HEK293 (cell line): ENCODE measurements around the gene FYB2.

Experiments
- CTCF ChIA-PET: fragments of 350-600 bp; formaldehyde crosslinking; extraction: SDS; loops from one replicate; lab custom pipeline; 2021; ENCODE audit warnings: antibody characterized with exemption; lab: Yijun Ruan, JAX
- POLR2A ChIA-PET: fragments of 300-600 bp; formaldehyde crosslinking; extraction: SDS; loops from one replicate; lab custom pipeline; 2020; ENCODE audit warnings: antibody characterized with exemption, inconsistent platforms; lab: Yijun Ruan, JAX
- H3K27ac ChIP-seq: fragments of 200-500 bp; sonication (Bioruptor generic); 2 replicates; pipeline ENCODE4 v1.5.1; 2014; ENCODE audit warnings: low read depth, low read length, control low read depth, inconsistent platforms; ENCODE audit errors: extremely low read depth
- H3K36me3 ChIP-seq, 2 experiments: fragments of 200-500 bp in 1 of 2; sonication (Bioruptor generic) in 1 of 2; 1 replicate in 1 of 2; 2 replicates in 1 of 2; pipeline ENCODE4 v1.5.1; 2014 to 2017; ENCODE audit warnings: inconsistent platforms in 2 of 2, low read length in 2 of 2; ENCODE audit not compliant: control insufficient read depth in 2 of 2, insufficient read depth in 1 of 2
- H3K4me1 ChIP-seq: fragments of 200-500 bp; sonication (Bioruptor generic); 2 replicates; pipeline ENCODE4 v1.5.1; 2014; ENCODE audit warnings: mild to moderate bottlenecking, low read length, inconsistent platforms; ENCODE audit not compliant: control insufficient read depth, insufficient read depth
- H3K4me3 ChIP-seq: 2 replicates; pipeline ENCODE4 v1.5.1; 2011; ENCODE audit warnings: low read depth, mild to moderate bottlenecking, control low read depth, low read length, moderate library complexity
- H3K9me3 ChIP-seq: fragments of 200-500 bp; sonication (Bioruptor generic); 2 replicates; pipeline ENCODE4 v1.5.1; 2014; ENCODE audit warnings: low read depth, low read length, inconsistent platforms; ENCODE audit not compliant: control insufficient read depth, insufficient read depth
- KLF8 ChIP-seq: fragments of 450-650 bp; formaldehyde crosslinking; IDR thresholded peaks from 2 replicates; pipeline ENCODE4 v1.5.1; 2016; ENCODE audit warnings: missing biosample characterization, missing genetic modification characterization
- ZBTB8A ChIP-seq: fragments of 450-650 bp; formaldehyde crosslinking; IDR thresholded peaks from 2 replicates; pipeline ENCODE4 v1.5.1; 2016; ENCODE audit warnings: missing biosample characterization, missing genetic modification characterization
- ZNF132 ChIP-seq: fragments of 450-650 bp; formaldehyde crosslinking; IDR thresholded peaks from 2 replicates; pipeline ENCODE4 v1.5.1; 2017; ENCODE audit warnings: missing biosample characterization, missing genetic modification characterization, borderline replicate concordance
- ZNF138 ChIP-seq: fragments of 450-650 bp; formaldehyde crosslinking; IDR thresholded peaks from 2 replicates; pipeline ENCODE4 v1.5.1; 2016; ENCODE audit warnings: missing biosample characterization, missing genetic modification characterization, borderline replicate concordance
- ZNF223 ChIP-seq: fragments of 450-650 bp; formaldehyde crosslinking; IDR thresholded peaks from 2 replicates; pipeline ENCODE4 v1.5.1; 2016; ENCODE audit warnings: missing biosample characterization, missing genetic modification characterization
- ZNF23 ChIP-seq: fragments of 450-650 bp; formaldehyde crosslinking; IDR thresholded peaks from 2 replicates; pipeline ENCODE4 v1.5.1; 2016; ENCODE audit warnings: missing biosample characterization, missing genetic modification characterization, borderline replicate concordance
- ZNF404 ChIP-seq: fragments of 450-650 bp; formaldehyde crosslinking; IDR thresholded peaks from 2 replicates; pipeline ENCODE4 v1.5.1; 2017; ENCODE audit warnings: missing biosample characterization, missing genetic modification characterization
- ZNF48 ChIP-seq: fragments of 450-650 bp; formaldehyde crosslinking; IDR thresholded peaks from 2 replicates; pipeline ENCODE4 v1.5.1; 2016; ENCODE audit warnings: missing biosample characterization, missing genetic modification characterization
- ZNF555 ChIP-seq: fragments of 450-650 bp; formaldehyde crosslinking; conservative IDR thresholded peaks from 2 replicates; pipeline ENCODE4 v1.5.1; 2017; ENCODE audit warnings: missing biosample characterization, mild to moderate bottlenecking, missing genetic modification characterization, inconsistent platforms
- ZNF585B ChIP-seq: fragments of 450-650 bp; formaldehyde crosslinking; IDR thresholded peaks from 2 replicates; pipeline ENCODE4 v1.5.1; 2016; ENCODE audit warnings: missing biosample characterization, missing genetic modification characterization
- ZNF610 ChIP-seq: fragments of 450-650 bp; formaldehyde crosslinking; IDR thresholded peaks from 2 replicates; pipeline ENCODE4 v1.5.1; 2016; ENCODE audit warnings: missing biosample characterization, missing genetic modification characterization, borderline replicate concordance
- ZNF843 ChIP-seq: fragments of 450-650 bp; formaldehyde crosslinking; IDR thresholded peaks from 2 replicates; pipeline ENCODE4 v1.5.1; 2016; ENCODE audit warnings: missing biosample characterization, missing genetic modification characterization
- TF ChIP-seq, protein P1 (sequence below): fragments of 450-650 bp; formaldehyde crosslinking; IDR thresholded peaks from 2 replicates; pipeline ENCODE4 v1.5.1; 2016; ENCODE audit warnings: missing biosample characterization, missing genetic modification characterization
- TF ChIP-seq, protein P2 (sequence below): fragments of 450-650 bp; formaldehyde crosslinking; IDR thresholded peaks from 2 replicates; pipeline ENCODE4 v1.5.1; 2016; ENCODE audit warnings: missing biosample characterization, missing genetic modification characterization, borderline replicate concordance
- TF ChIP-seq, protein P3 (sequence below): fragments of 450-650 bp; formaldehyde crosslinking; IDR thresholded peaks from 2 replicates; pipeline ENCODE4 v1.5.1; 2016; ENCODE audit warnings: missing biosample characterization, missing genetic modification characterization
- TF ChIP-seq, protein P4 (sequence below): fragments of 450-650 bp; formaldehyde crosslinking; IDR thresholded peaks from 2 replicates; pipeline ENCODE4 v1.5.1; 2016; ENCODE audit warnings: missing biosample characterization, missing genetic modification characterization

FYB2 gene

DNA sequence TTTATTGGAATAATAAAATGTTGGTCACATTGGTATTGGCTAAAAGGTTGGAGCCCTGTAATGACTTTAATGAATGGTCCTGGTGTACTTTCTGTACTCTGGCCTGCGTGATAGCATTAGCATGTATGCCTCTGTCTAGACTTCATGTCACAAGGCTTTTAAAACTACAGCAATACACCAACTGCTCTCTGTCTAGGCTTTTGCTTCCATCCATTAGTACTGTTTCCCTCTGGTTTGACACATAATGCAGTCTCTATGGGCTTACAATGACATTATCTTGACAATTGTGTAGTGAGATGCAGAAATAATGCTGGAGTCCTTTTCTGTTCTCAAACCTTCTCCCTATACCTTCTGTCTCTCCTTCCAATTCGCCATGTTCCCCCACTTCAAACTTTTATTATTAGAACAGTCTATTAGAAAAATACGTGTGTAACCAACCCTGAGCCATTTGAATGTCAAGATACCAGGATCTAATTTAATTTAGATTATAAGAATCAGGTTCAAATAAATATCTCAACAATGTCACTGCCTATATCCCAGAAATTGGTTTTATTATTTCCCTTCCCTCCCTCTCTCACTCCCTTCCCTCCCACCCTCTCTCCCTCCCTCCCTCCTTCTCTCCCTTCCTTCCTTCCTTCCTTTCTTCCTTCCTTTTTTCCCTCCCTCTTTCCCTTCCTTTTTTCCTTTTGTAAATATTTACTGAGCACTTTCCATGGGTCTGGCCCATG lies 44.2 kb upstream of the FYB2 start:
- ChIA-PET POLR2A (no interaction called here), CTCF (no interaction called here)
- Histone ChIP-seq H3K27ac (no peak overlapping the region), H3K36me3 (no peaks in the 10 kb centered on the region), H3K4me3 (no peak overlapping the region), H3K4me1 (no peaks in the 10 kb centered on the region), H3K9me3 (no peaks in the 10 kb centered on the region)
- no peak for TF ChIP-seq ZNF585B
- TF ChIP-seq ZNF48 (tag by site-specific recombination): no peak
- TF ChIP-seq KLF8 (tag by site-specific recombination): no peak
- TF ChIP-seq, protein P1, sequence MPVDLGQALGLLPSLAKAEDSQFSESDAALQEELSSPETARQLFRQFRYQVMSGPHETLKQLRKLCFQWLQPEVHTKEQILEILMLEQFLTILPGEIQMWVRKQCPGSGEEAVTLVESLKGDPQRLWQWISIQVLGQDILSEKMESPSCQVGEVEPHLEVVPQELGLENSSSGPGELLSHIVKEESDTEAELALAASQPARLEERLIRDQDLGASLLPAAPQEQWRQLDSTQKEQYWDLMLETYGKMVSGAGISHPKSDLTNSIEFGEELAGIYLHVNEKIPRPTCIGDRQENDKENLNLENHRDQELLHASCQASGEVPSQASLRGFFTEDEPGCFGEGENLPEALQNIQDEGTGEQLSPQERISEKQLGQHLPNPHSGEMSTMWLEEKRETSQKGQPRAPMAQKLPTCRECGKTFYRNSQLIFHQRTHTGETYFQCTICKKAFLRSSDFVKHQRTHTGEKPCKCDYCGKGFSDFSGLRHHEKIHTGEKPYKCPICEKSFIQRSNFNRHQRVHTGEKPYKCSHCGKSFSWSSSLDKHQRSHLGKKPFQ: no peak
- TF ChIP-seq ZNF843 (tag by site-specific recombination): no peak
- no peak for TF ChIP-seq ZNF138 (tag by site-specific recombination)
- TF ChIP-seq ZNF132 (tag by site-specific recombination): no peak
- TF ChIP-seq ZNF610 (tag by site-specific recombination): no peak

DNA sequence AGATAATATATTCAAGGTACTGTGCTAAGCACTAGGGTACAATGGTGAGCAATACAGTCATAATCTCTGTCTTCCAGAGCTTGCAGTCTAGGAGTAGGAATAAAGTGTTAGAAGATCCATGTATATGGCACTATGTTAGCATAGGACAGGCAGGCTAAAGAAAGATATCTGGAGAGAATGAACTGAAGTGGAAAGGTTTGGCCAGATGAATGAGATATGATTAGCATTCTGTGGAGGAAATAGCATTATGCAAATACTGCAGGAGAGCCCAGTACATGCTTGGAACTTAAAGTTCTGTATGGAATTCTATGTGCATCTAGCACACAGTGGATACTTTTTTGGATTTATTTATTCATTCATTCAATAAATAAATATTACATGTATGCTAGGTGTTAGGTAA lies 40.1 kb upstream of the FYB2 start:
- ChIA-PET CTCF (no interaction called here), POLR2A (no interaction called here)
- H3K36me3 ChIP-seq: no peaks in the 10 kb centered on the region
- H3K4me1 ChIP-seq: no peaks in the 10 kb centered on the region
- no peak overlapping the region for H3K27ac ChIP-seq
- TF ChIP-seq ZNF404 (tag by site-specific recombination): no peak
- TF ChIP-seq ZNF23 (tag by site-specific recombination): no peak
- TF ChIP-seq, protein P2, sequence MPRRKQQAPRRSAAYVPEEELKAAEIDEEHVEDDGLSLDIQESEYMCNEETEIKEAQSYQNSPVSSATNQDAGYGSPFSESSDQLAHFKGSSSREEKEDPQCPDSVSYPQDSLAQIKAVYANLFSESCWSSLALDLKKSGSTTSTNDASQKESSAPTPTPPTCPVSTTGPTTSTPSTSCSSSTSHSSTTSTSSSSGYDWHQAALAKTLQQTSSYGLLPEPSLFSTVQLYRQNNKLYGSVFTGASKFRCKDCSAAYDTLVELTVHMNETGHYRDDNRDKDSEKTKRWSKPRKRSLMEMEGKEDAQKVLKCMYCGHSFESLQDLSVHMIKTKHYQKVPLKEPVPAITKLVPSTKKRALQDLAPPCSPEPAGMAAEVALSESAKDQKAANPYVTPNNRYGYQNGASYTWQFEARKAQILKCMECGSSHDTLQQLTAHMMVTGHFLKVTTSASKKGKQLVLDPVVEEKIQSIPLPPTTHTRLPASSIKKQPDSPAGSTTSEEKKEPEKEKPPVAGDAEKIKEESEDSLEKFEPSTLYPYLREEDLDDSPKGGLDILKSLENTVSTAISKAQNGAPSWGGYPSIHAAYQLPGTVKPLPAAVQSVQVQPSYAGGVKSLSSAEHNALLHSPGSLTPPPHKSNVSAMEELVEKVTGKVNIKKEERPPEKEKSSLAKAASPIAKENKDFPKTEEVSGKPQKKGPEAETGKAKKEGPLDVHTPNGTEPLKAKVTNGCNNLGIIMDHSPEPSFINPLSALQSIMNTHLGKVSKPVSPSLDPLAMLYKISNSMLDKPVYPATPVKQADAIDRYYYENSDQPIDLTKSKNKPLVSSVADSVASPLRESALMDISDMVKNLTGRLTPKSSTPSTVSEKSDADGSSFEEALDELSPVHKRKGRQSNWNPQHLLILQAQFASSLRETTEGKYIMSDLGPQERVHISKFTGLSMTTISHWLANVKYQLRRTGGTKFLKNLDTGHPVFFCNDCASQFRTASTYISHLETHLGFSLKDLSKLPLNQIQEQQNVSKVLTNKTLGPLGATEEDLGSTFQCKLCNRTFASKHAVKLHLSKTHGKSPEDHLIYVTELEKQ (tag by site-specific recombination): no peak
- TF ChIP-seq ZNF555 (tag by site-specific recombination): no peak
- TF ChIP-seq ZNF223 (tag by site-specific recombination): no peak
- TF ChIP-seq, protein P3, sequence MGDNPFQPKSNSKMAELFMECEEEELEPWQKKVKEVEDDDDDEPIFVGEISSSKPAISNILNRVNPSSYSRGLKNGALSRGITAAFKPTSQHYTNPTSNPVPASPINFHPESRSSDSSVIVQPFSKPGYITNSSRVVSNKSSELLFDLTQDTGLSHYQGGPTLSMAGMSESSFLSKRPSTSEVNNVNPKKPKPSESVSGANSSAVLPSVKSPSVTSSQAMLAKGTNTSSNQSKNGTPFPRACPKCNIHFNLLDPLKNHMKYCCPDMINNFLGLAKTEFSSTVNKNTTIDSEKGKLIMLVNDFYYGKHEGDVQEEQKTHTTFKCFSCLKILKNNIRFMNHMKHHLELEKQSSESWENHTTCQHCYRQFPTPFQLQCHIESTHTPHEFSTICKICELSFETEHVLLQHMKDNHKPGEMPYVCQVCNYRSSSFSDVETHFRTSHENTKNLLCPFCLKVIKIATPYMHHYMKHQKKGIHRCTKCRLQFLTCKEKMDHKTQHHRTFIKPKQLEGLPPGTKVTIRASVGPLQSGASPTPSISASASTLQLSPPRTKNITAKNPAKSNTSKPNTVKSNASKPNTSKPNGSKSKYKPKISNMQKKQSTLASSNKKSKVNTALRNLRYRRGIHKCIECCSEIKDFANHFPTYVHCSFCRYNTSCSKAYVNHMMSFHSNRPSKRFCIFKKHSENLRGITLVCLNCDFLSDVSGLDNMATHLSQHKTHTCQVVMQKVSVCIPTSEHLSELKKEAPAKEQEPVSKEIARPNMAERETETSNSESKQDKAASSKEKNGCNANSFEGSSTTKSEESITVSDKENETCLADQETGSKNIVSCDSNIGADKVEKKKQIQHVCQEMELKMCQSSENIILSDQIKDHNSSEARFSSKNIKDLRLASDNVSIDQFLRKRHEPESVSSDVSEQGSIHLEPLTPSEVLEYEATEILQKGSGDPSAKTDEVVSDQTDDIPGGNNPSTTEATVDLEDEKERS (tag by site-specific recombination): no peak
- TF ChIP-seq, protein P4, sequence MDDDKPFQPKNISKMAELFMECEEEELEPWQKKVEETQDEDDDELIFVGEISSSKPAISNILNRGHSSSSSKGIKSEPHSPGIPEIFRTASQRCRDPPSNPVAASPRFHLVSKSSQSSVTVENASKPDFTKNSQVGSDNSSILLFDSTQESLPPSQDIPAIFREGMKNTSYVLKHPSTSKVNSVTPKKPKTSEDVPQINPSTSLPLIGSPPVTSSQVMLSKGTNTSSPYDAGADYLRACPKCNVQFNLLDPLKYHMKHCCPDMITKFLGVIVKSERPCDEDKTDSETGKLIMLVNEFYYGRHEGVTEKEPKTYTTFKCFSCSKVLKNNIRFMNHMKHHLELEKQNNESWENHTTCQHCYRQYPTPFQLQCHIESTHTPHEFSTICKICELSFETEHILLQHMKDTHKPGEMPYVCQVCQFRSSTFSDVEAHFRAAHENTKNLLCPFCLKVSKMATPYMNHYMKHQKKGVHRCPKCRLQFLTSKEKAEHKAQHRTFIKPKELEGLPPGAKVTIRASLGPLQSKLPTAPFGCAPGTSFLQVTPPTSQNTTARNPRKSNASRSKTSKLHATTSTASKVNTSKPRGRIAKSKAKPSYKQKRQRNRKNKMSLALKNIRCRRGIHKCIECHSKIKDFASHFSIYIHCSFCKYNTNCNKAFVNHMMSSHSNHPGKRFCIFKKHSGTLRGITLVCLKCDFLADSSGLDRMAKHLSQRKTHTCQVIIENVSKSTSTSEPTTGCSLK: no peak
- no peak for TF ChIP-seq ZBTB8A (tag by site-specific recombination)
- H3K4me3 ChIP-seq: no peak overlapping the region
- no peaks in the 10 kb centered on the region for H3K9me3 ChIP-seq
